GM12891 (cell line): Measurements from ENCODE around the gene GABRE.

Source experiments
- PAX5 ChIP-seq: IDR thresholded peaks from 2 replicates; pipeline ENCODE4 v1.6.1; 2011; ENCODE audit warnings: low read length, moderate library complexity, mild to moderate bottlenecking; ENCODE audit not compliant: insufficient read depth, severe bottlenecking
- POLR2A ChIP-seq: IDR thresholded peaks from 2 replicates; pipeline ENCODE4 v1.6.1; 2011; ENCODE audit warnings: low read depth, low read length, control low read depth
- POLR2AphosphoS5 ChIP-seq: IDR thresholded peaks from 2 replicates; pipeline ENCODE4 v1.6.1; 2011; ENCODE audit warnings: low read depth, low read length, control low read depth
- POU2F2 ChIP-seq: IDR thresholded peaks from 2 replicates; pipeline ENCODE4 v1.6.1; 2011; ENCODE audit warnings: low read depth, mild to moderate bottlenecking, control low read depth, low read length, moderate library complexity
- SPI1 ChIP-seq: IDR thresholded peaks from 2 replicates; pipeline ENCODE4 v1.6.1; 2011; ENCODE audit warnings: low read depth, low read length, control low read depth
- TAF1 ChIP-seq: IDR thresholded peaks from 2 replicates; pipeline ENCODE4 v1.6.1; 2011; ENCODE audit warnings: low read depth, low read length, control low read depth

GRCh38 chrX:151988706-151989299 lies 14.3 kb upstream of the GABRE start:
- TF ChIP-seq POLR2AphosphoS5, result no peak
- TF ChIP-seq SPI1, result no peak
- TF ChIP-seq POLR2A, result no peak
- TF ChIP-seq TAF1, result no peak
- no peak for TF ChIP-seq POU2F2
- TF ChIP-seq PAX5, result no peak
